OCI-LY7 (cell line): ENCODE results near the gene DOCK1. TPM values are rescaled to one million over a fixed set of nuclear protein-coding genes. Genes with fewer than 3 reads are reported as not detected.

Source experiments
- BruUV-seq: library from RNA; stranded (reverse); fragments of 400-500 nt; replicated peaks from 2 replicates; lab custom pipeline; 2021; lab: Mats Ljungman, UMichigan
- CTCF ChIA-PET: fragments of 300-600 bp; sonication (Branson Sonifier 250); formaldehyde crosslinking; loops from one replicate; lab custom pipeline; 2022; ENCODE audit warnings: antibody characterized with exemption; ENCODE audit not compliant: unreplicated experiment; lab: Charles Lee
- POLR2A ChIA-PET: fragments of 300-600 bp; sonication (Branson Sonifier 250); formaldehyde crosslinking; loops from one replicate; lab custom pipeline; 2022; ENCODE audit warnings: antibody characterized with exemption; lab: Charles Lee
- DNase-seq: peaks from one replicate; pipeline ENCODE4 v3.0.0-alpha.2; 2015; ENCODE audit warnings: low spot score
- H2AFZ ChIP-seq: fragments of 200-600 bp; sonication (generic), shearing (Covaris generic); 2 replicates; pipeline ENCODE4 v1.6.1; 2014; ENCODE audit warnings: mild to moderate bottlenecking, antibody characterized with exemption, low read length, moderate library complexity
- H3K27ac ChIP-seq: fragments of 200-600 bp; sonication (generic); 2 replicates; pipeline ENCODE4 v1.5.1; 2014; ENCODE audit warnings: mixed run types, low read depth, mild to moderate bottlenecking, moderate library complexity, low read length, inconsistent platforms; ENCODE audit not compliant: poor library complexity, severe bottlenecking
- H3K36me3 ChIP-seq: fragments of 200-600 bp; sonication (generic); 2 replicates; pipeline ENCODE4 v1.6.1; 2014; ENCODE audit warnings: mild to moderate bottlenecking, antibody characterized with exemption, low read length, moderate library complexity, mixed read lengths; ENCODE audit not compliant: insufficient read depth
- H3K4me1 ChIP-seq: fragments of 200-600 bp; sonication (generic); 2 replicates; pipeline ENCODE4 v1.5.1; 2014; ENCODE audit warnings: mild to moderate bottlenecking, low read length; ENCODE audit not compliant: insufficient read depth, poor library complexity, severe bottlenecking
- H3K4me2 ChIP-seq: fragments of 200-600 bp; sonication (generic); 2 replicates; pipeline ENCODE4 v1.6.1; 2014; ENCODE audit warnings: mild to moderate bottlenecking, low read length
- H3K4me3 ChIP-seq: fragments of 200-600 bp; sonication (generic); 2 replicates; pipeline ENCODE4 v1.5.1; 2014; ENCODE audit warnings: mild to moderate bottlenecking, low read depth, low read length; ENCODE audit not compliant: poor library complexity, severe bottlenecking
- H3K79me2 ChIP-seq: fragments of 200-600 bp; sonication (generic); 2 replicates; pipeline ENCODE4 v1.6.1; 2016; ENCODE audit warnings: low read depth, mild to moderate bottlenecking, low read length, moderate library complexity, mixed read lengths; ENCODE audit not compliant: insufficient read depth
- H3K9me2 ChIP-seq: fragments of 200-600 bp; sonication (generic); 2 replicates; pipeline ENCODE4 v1.6.1; 2016; ENCODE audit warnings: mild to moderate bottlenecking, low read length, mixed read lengths; ENCODE audit not compliant: insufficient read depth
- H3K9me3 ChIP-seq: fragments of 200-600 bp; sonication (generic); 2 replicates; pipeline ENCODE4 v1.6.1; 2014; ENCODE audit warnings: mild to moderate bottlenecking, mixed run types, low read length, mixed read lengths
- H4K20me1 ChIP-seq: fragments of 200-600 bp; sonication (generic); 2 replicates; pipeline ENCODE4 v1.6.1; 2014; ENCODE audit warnings: mild to moderate bottlenecking, antibody characterized with exemption, low read length, moderate library complexity, mixed read lengths; ENCODE audit not compliant: insufficient read depth
- EZH2phosphoT487 ChIP-seq: fragments of 200-600 bp; sonication (generic); IDR thresholded peaks from 2 replicates; pipeline ENCODE4 v1.6.1; 2018; ENCODE audit warnings: low read depth, borderline replicate concordance, mild to moderate bottlenecking, mixed run types, antibody characterized with exemption, low read length, moderate library complexity, mixed read lengths
- intact Hi-C: fragments of 100-400 bp; cut with micrococcal nuclease; formaldehyde crosslinking; loops from one replicate; pipeline ENCODE4 v1.10.0; 2022; ENCODE audit not compliant: unreplicated experiment
- total RNA-seq, 2 experiments: library from RNA; depleted of rRNA in 1 of 2; stranded (reverse); fragments of >200 nt in 1 of 2; shearing (Covaris generic) in 1 of 2; gene quantifications; 2 replicates each; pipeline ENCODE4 v1.2.3, GENCODE V29; 2014 to 2022
- TF ChIP-seq, protein P1 (sequence below): fragments of 200-600 bp; sonication (generic); conservative IDR thresholded peaks from 2 replicates; pipeline ENCODE4 v1.5.1; 2014; ENCODE audit warnings: mild to moderate bottlenecking, antibody characterized with exemption, low read length, moderate library complexity, mixed read lengths

The DOCK1 gene
- total RNA-seq, 2 experiments from 2014 or later: not detected

DNA sequence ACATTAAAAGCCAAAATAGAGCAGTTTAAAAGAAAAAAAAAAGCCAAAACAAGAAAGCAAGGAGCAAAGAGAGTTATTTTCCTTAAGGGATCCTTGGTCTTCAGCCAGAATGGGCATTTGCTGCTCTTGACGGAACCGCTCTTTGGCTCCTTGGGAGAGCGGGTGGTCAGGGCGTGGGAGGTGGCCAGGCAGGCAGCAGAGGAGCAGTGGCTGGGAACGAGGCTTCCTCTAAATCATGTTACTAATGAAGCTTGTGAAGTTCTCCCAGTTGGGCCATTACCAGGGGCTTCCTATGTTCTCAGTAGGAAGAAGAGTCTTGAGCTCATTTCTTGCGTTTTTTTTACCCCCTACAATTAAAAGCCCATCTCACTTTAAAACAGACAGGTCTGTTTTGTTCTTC is 116.6 kb downstream of the DOCK1 start:
- POLR2A ChIA-PET: no interaction called here
- Histone ChIP-seq H3K27ac (no peak overlapping the region), H3K36me3 (no peaks in the 10 kb centered on the region), H4K20me1 (no peaks in the 10 kb centered on the region), H3K4me1 (no peaks in the 10 kb centered on the region), H3K4me2 (no peak overlapping the region), H3K9me2 (no peaks in the 10 kb centered on the region), H3K79me2 (no peaks in the 10 kb centered on the region), H3K4me3 (no peak overlapping the region), H2AFZ (no peak overlapping the region), H3K9me3 (no peaks in the 10 kb centered on the region)
- intact Hi-C loops: no loop called here
- CTCF ChIA-PET: no interaction called here
- no TSS peak for BruUV-seq
- no peak for TF ChIP-seq EZH2phosphoT487
- TF ChIP-seq, protein P1, sequence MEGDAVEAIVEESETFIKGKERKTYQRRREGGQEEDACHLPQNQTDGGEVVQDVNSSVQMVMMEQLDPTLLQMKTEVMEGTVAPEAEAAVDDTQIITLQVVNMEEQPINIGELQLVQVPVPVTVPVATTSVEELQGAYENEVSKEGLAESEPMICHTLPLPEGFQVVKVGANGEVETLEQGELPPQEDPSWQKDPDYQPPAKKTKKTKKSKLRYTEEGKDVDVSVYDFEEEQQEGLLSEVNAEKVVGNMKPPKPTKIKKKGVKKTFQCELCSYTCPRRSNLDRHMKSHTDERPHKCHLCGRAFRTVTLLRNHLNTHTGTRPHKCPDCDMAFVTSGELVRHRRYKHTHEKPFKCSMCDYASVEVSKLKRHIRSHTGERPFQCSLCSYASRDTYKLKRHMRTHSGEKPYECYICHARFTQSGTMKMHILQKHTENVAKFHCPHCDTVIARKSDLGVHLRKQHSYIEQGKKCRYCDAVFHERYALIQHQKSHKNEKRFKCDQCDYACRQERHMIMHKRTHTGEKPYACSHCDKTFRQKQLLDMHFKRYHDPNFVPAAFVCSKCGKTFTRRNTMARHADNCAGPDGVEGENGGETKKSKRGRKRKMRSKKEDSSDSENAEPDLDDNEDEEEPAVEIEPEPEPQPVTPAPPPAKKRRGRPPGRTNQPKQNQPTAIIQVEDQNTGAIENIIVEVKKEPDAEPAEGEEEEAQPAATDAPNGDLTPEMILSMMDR: no peak
- DNase-seq: no peak

- Histone ChIP-seq H3K36me3 (no peaks in the 10 kb centered on the region), H3K4me2 (no peak overlapping the region), H4K20me1 (no peaks in the 10 kb centered on the region), H3K4me1 (no peaks in the 10 kb centered on the region), H3K79me2 (no peaks in the 10 kb centered on the region), H2AFZ (no peak overlapping the region), H3K9me2 (no peaks in the 10 kb centered on the region), H3K4me3 (no peak overlapping the region), H3K9me3 (no peaks in the 10 kb centered on the region), H3K27ac (no peak overlapping the region)
- no peak for DNase-seq
- no TSS peak for BruUV-seq
- intact Hi-C loops: no loop called here
- ChIA-PET POLR2A (no interaction called here), CTCF (no interaction called here)
- TF ChIP-seq EZH2phosphoT487: no peak
Measured at GRCh38 chr10:127024685-127025435, 119.6 kb downstream of the DOCK1 start.

DNA sequence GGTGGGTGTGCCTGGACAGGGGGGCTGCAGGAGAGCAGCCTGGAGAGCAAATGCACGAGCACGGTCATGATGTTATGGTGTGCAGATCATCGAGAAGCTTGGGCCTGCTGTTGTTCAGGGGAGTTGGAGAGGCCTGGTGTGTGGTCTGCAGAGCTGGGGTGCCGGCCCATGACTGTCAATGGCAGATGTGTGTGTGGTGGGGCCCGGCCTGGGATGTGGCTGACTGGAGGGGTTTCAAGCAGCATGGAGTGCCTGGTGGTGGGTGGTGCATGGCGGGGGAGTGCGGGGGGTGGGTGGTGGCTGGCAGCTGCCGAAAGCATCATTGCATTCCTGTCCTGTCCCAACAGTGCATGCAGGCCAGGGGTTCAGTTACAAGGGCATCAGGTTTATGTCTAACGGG is 122.6 kb downstream of the DOCK1 start:
- no peaks in the 10 kb centered on the region for H3K79me2 ChIP-seq
- intact Hi-C loops: no loop called here

More for the DNA sequence above, 122.6 kb downstream of the DOCK1 start:
- no peaks in the 10 kb centered on the region for H3K9me3 ChIP-seq
- no peak for DNase-seq
- no peaks in the 10 kb centered on the region for H3K4me1 ChIP-seq
- CTCF ChIA-PET: no interaction called here
- no peak overlapping the region for H2AFZ ChIP-seq
- H3K36me3 ChIP-seq: no peaks in the 10 kb centered on the region
- H3K9me2 ChIP-seq: no peaks in the 10 kb centered on the region
- POLR2A ChIA-PET: no interaction called here
- no peak overlapping the region for H3K27ac ChIP-seq
- BruUV-seq: no TSS peak
- H3K4me3 ChIP-seq: no peak overlapping the region
- H4K20me1 ChIP-seq: no peaks in the 10 kb centered on the region
- TF ChIP-seq, protein P1: no peak
- no peak for TF ChIP-seq EZH2phosphoT487
- no peak overlapping the region for H3K4me2 ChIP-seq
